Fibroblast of peridontal ligament (primary cell): ENCODE data around the gene NPBWR2.

Experiments used
- DNase-seq: peaks from one replicate; pipeline ENCODE4 v3.0.0-alpha.2; 2010; ENCODE audit errors: extremely low read depth

Gene NPBWR2

GRCh38 chr20:64083804-64084684, 23.3 kb downstream of the NPBWR2 start, which contains the start of gene LKAAEAR1:
Gene LKAAEAR1 (minus strand): TSS chr20:64084398. CDS start chr20:64084219, 179 bp downstream.
- peak; percentile 3 for DNase-seq

- DNase-seq = peak; percentile 47
These were observed 24.0 kb downstream of the NPBWR2 start for GRCh38 chr20:64083378-64083803.

DNA sequence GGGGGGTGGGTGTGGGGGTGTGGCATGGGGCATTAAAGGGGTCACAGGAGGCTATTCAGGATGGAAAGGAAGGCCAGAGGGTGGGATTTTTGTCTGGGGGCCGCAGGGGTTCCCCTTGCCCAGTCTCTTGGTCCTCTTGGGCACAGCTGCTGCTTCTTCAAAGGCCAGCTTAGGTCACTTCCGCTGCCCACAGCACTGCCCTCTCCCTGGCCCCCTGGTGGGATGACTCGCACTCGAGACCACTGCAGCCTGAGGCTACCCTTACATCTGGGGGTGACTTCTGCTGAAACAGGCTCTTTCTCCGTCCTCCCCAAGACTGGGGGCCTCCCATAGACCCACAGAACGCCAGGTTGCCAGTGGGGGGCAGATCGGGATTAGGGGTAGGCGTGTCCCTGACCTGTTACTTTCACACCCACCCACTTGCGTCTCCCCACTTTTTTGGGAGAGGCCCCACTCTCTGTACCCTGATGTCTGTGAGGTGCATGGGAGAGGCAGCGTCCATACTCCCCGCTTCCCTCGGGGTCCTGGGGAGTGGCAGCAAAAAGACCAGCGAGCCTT, 24.5 kb downstream of the NPBWR2 start:
- DNase-seq = no peak

GRCh38 chr20:64082126-64082731, 25.1 kb downstream of the NPBWR2 start:
- no peak for DNase-seq

DNA sequence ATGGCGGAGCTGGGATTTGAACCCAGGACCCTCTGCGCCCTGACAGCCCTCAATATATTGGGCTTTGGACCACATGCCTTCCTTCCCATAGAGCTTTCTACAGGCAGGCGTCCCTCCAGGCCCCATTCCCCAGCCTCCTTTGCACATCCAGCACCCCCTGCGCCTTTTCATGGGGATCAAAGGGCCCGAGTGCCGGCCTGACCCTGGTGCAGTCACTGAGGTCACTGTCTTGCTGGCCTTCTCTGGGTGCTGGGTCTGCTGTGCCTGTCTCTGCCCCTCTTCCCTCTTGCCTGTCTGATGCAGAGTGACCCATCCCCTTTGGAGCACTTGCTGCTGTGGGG, 25.8 kb downstream of the NPBWR2 start:
- DNase-seq = no peak

DNA sequence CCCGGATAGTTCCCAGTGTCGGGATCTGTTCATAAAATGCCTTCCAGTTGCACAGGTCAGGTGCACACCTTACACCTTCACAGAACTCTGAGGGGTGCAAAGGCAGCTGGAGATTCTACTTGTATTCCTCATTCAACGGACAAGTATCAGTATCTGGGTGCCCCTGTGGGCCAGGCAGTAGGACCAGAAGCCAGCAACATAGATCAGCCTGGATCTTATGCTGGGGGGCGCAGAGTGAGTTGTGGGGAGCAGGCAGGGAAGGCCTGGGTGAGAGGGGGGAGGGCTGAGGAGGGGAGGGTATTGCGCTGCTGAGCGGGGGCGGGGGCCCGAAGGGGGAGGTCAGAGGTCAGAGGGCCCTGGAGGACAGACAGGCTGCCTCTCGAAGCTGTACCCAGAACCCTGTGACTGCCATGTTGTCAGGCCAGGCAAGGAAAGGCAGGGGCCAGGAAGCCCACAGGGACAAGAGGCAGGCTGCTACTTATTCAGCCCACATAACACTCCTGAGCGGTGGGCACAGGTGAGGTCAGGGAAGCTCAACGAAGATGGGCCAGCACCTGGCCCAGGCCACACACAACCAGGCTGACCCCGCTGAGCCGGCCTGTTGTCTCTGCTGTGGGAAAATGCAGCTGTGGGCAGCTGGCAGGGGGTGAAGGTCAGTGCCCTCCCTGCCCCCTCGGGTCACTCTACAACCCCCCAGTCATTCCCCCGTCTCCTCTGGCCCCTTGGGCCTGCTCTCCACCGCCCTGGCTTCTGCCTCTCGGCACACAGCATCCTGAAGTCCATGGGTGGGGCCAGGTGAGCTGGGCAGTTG, 26.3 kb downstream of the NPBWR2 start:
- no peak for DNase-seq

DNA sequence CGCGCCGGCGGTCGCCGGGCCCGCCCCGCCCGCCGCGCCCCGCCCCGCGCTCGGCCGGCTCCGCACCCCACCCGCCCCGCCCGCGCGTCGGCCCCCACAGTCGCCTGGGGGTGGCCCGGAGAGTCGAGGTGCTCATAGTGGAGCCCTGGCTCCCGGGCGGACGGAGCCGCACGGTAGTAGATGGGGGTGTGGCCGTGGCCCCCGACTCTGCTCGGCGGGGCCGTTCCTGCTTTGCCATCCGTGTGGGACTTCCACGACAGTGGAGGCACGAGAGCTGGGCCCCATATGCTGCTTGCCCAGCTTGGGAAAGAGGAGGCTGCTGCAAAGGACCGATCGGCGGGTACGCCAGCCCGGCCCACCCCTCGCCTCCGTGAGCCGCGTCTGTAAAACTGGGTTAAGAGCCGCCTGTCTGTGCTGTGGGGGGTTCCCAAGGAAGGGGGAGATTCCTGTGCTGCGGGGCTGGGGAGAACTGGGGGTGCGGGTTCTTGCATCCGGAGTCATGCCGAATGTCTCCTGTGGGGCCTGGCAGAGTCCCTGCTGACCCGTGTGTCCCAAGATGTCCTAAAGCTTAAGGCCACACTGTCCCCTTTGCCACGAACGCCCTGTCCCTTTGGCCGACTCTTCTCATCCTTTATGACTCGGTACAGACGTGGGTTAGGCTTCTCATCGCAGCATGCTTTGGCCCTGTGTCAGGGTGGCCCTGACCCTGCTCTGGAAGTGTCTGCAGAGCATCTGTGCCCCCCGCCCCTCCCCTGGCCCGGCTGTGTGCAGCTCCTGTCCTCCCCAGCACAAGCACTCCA, 27.2 kb downstream of the NPBWR2 start, which contains the start of gene OPRL1:
OPRL1 (plus strand) TSS at position 70 of the 800 bp plus-strand sequence. CDS start 12,639 bp downstream, outside the sequence.
- DNase-seq = no peak

GRCh38 chr20:64079273-64080012, 27.9 kb downstream of the NPBWR2 start, which contains the start of gene RGS19:
Gene RGS19 (minus strand): TSS chr20:64079518. CDS start chr20:64076886, 2,632 bp downstream.
- DNase-seq = peak; percentile 40

DNA sequence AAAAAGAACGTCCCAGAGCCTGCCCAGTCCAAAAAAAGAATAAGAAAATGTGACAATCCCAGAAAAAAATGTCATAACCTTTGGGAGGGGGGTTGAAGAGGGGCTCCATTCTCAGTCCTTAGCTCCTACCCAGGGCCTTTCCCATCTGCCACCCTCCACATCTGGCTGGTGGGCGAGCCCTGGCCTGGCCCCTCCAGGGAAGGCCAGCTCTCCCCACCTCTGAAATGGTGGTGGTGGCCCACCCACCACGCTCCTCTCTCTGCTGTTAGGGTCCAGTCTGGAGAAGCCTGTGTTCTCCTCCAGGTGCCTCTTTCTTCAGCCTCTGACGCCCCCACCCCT, 28.5 kb downstream of the NPBWR2 start:
- DNase-seq = no peak

DNA sequence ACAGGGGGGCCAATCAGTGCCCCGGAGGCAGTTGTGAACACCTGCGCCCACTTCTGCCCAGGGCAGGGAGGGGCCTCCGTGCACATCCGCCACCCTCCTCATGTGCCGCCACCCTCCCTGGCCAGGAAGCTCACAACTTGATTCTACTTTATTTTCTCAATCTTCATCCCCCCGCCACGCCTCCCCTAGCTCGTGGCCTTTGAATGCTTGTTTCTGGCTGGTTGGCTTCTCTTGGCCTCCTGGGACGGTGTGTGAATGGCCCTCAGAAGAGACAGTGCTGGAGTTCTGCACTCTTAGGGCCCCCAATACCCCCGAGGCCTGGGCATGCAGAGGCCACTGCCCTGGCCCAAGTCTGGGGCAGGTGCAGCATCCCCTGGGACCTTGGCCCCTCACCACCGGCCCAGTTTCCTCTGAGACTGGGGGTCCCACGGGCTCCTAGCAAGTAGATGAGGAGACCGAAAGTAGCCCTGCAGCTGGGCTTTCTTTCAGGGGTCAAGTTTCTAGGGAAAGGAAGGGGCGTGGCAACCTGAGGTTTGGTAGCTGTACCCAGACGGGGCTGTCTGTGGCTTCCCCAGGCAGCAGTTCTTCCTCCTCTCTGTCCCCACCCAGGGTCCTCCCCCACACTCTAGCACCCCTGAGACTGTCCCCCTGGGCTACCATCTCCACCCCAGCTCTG, 29.4 kb downstream of the NPBWR2 start:
- no peak for DNase-seq

DNA sequence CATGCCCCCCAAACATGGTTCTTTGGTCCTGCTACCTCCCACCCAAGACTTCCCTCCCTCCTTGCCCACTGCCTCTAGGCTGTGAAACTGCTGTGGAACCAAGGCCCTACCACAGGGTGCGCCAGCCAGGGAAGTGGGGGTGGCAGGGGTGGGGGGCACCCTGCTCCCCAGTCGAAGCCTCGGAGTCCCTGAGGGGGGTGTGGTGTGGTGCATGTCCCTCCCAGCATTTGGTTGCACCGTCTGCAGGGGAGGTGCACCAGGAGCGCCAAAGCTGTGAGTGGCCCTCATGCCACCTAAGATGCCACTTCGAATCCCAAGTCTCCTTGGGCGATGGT, 29.9 kb downstream of the NPBWR2 start:
- DNase-seq = no peak

GRCh38 chr20:64077094-64077493, 30.3 kb downstream of the NPBWR2 start:
- no peak for DNase-seq

DNA sequence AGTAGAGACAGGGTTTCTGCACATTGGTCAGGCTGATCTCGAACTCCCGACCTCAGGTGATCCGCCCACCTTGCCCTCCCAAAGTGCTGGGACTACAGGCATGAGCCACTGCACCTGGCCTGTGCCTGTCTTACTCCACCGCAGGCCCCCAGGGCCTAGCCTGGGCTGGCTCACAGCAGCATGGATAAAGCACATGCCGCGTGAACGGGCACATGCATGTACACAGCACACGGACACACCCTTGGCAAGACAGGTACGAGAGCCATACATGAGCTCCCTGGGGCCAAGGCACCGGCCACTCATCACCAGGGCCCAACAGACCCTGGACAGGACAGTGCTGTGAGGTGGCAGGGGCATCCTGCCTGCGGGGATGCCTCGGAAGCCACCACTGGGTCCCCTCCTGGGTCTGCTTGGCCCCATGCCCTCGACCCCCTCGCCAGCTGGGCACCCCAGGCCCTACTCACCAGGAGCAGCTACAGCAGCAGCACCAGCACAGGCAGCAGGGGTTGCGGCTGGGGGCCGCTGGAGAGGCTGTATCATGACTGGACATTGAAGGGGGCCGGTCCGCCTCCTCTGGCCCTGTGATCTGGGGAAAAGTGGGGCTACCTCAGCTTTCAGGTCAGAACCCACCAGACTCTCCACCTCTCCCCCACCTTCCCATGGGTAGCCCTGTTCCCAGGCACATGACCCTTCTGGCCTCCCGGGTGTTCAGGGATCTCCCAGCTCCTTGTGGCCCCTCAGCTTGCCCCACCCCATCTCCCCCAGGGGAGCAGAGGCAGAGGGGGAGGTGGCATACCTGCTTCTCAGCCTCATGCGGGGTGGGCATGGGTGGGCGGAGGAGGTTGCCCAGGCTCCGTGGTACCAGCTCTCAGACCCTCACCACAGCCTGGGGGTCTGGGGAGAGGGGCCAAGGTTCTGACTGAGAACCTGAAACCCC, 31.0 kb downstream of the NPBWR2 start:
- DNase-seq = no peak

- DNase-seq = no peak
These were observed 31.8 kb downstream of the NPBWR2 start for GRCh38 chr20:64075556-64075955.

DNA sequence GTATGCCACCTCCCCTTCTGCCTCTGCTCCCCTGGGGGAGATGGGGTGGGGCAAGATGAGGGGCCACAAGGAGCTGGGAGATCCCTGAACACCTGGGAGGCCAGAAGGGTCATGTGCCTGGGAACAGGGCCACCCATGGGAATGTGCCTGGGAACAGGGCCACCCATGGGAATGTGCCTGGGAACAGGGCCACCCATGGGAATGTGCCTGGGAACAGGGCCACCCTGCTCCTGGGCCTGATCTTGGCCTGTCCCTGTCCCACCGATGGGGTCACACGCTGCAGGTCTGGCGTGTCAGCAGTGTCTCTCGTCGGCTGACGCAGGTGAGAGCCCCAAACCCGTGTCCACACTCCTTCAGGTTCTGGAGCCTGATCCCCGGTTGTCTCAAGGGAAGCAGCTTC, 32.4 kb downstream of the NPBWR2 start:
- DNase-seq = no peak

- DNase-seq = no peak
These were observed 33.1 kb downstream of the NPBWR2 start for GRCh38 chr20:64074184-64074789.

DNA sequence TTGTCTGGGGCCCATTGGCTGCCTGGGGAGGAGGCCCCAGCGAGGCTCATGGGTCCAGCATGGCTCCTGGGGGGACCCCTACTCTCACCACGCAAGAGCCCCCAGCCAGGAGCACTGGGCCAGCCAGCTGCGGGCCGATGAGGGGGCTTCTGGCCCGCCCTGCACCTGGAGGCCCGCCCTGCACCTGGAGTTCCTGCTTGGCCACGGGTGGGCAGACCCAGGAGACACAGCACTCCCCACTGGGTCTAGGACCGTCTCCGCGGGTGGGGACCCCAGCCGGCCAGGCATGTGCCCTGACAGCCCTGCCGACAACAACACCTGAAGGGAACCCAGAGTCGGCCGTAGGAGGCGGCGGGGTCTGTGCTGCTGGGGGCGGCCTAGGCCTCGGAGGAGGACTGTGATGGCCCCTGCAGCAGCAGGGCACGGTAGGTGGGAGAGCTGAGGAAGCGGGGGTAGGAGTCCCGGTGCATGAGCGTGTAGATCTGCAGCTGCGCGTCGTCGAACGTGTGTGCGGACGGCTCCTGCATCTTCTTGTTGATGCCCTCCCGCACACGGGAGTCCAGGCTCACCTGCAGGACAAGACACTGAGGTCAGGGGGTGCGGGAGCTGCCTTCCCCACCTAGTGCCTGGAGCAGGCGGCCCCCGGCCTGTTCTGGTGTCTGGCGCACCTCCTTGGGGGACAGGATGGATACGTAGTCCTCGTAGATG, 33.7 kb downstream of the NPBWR2 start:
- no peak for DNase-seq
